ENCODE results near the gene ANO4. TPM values are rescaled to one million over a fixed set of nuclear protein-coding genes. Genes with fewer than 3 reads are reported as not detected.

ANO4 gene
- total and polyA plus RNA-seq, 7 donors, result 0.03 to 0.11 (median 0.03) TPM; not detected in 4

- H3K27me3 ChIP-seq (ENCODE audit: insufficient read depth in 3 of 3, low read length in 2 of 3), result no peaks in the 10 kb centered on the region
- H3K36me3 ChIP-seq (ENCODE audit: insufficient read depth in 1 of 2, low read depth in 1 of 2), result no peaks in the 10 kb centered on the region
- H3K9me3 ChIP-seq, result no peaks in the 10 kb centered on the region
- no peak overlapping the region for H3K4me3 ChIP-seq
- no peak overlapping the region for H3K27ac ChIP-seq
- WGBS, 3 donors, result 81 to 93% (median 90%) methylated on average over 1 of the region's 1 CpG
- intact Hi-C loops (cut with DNase I), result no loop called here
- DNase-seq, result no peak
- no peak for ATAC-seq
- TF ChIP-seq, protein P1, sequence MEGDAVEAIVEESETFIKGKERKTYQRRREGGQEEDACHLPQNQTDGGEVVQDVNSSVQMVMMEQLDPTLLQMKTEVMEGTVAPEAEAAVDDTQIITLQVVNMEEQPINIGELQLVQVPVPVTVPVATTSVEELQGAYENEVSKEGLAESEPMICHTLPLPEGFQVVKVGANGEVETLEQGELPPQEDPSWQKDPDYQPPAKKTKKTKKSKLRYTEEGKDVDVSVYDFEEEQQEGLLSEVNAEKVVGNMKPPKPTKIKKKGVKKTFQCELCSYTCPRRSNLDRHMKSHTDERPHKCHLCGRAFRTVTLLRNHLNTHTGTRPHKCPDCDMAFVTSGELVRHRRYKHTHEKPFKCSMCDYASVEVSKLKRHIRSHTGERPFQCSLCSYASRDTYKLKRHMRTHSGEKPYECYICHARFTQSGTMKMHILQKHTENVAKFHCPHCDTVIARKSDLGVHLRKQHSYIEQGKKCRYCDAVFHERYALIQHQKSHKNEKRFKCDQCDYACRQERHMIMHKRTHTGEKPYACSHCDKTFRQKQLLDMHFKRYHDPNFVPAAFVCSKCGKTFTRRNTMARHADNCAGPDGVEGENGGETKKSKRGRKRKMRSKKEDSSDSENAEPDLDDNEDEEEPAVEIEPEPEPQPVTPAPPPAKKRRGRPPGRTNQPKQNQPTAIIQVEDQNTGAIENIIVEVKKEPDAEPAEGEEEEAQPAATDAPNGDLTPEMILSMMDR (IDR thresholded peaks at IDR 0.05), result no peak
- H3K4me1 ChIP-seq, result no peaks in the 10 kb centered on the region
These were observed 63.4 kb downstream of the ANO4 start for GRCh38 chr12:100857971-100858370.

- 37 to 54% (median 39%) methylated on average over 1 of the region's 1 CpG for WGBS, 3 donors
- no peaks in the 10 kb centered on the region for H3K36me3 ChIP-seq (ENCODE audit: insufficient read depth in 1 of 2, low read depth in 1 of 2)
- TF ChIP-seq, protein P1 (IDR thresholded peaks at IDR 0.05), result no peak
- no peaks in the 10 kb centered on the region for H3K9me3 ChIP-seq
- no peaks in the 10 kb centered on the region for H3K27me3 ChIP-seq (ENCODE audit: insufficient read depth in 3 of 3, low read length in 2 of 3)
- H3K27ac ChIP-seq, result no peak overlapping the region
- DNase-seq (no peak), ATAC-seq (no peak)
- H3K4me3 ChIP-seq, result no peak overlapping the region
- intact Hi-C loops (cut with DNase I), result no loop called here
- H3K4me1 ChIP-seq, result no peaks in the 10 kb centered on the region
These were observed 64.1 kb downstream of the ANO4 start for GRCh38 chr12:100858656-100859055.

GRCh38 chr12:100859063-100859627 lies 64.6 kb downstream of the ANO4 start:
- Histone ChIP-seq H3K4me1 (no peaks in the 10 kb centered on the region), H3K4me3 (no peak overlapping the region), H3K27ac (no peak overlapping the region), H3K36me3 (ENCODE audit: insufficient read depth in 1 of 2, low read depth in 1 of 2) (no peaks in the 10 kb centered on the region), H3K9me3 (no peaks in the 10 kb centered on the region), H3K27me3 (ENCODE audit: insufficient read depth in 3 of 3, low read length in 2 of 3) (no peaks in the 10 kb centered on the region)
- WGBS, 3 donors, result 52 to 67% (median 64%) methylated on average over 5 of the region's 5 CpGs
- ATAC-seq (no peak), DNase-seq (no peak)
- TF ChIP-seq, protein P1 (IDR thresholded peaks at IDR 0.05), result no peak
- intact Hi-C loops (cut with DNase I), result no loop called here

DNA sequence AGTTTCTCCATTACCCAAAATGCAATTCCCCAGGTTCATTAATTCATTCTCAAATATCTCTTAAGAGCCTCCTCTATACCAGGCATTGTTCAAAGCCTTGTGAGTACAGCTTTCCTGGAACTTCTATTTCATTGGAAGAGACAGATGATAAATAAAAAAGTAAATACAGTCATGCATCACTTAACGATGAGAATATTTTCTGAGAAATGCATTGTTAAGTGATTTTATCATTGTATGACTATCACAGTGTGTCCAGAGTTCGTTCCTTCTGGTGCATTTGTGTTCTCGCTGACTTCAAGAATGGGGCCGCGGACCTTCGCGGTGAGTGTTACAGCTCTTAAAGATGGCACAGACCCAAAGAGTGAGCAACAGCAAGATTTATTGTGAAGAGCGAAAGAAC lies 66.0 kb downstream of the ANO4 start:
- TF ChIP-seq, protein P1 (IDR thresholded peaks at IDR 0.05), result no peak

GRCh38 chr12:100862676-100863075 lies 68.1 kb downstream of the ANO4 start:
- H3K4me1 ChIP-seq, result no peaks in the 10 kb centered on the region
- TF ChIP-seq, protein P1 (IDR thresholded peaks at IDR 0.05), result no peak
- no peak for ATAC-seq
- no peaks in the 10 kb centered on the region for H3K9me3 ChIP-seq
- WGBS, 3 donors, result 64 to 70% (median 68%) methylated on average over 4 of the region's 4 CpGs
- no peak overlapping the region for H3K27ac ChIP-seq
- DNase-seq, result no peak
- H3K36me3 ChIP-seq (ENCODE audit: insufficient read depth in 1 of 2, low read depth in 1 of 2), result no peaks in the 10 kb centered on the region
- H3K27me3 ChIP-seq (ENCODE audit: insufficient read depth in 3 of 3, low read length in 2 of 3), result no peaks in the 10 kb centered on the region
- intact Hi-C loops (cut with DNase I), result no loop called here
- H3K4me3 ChIP-seq, result no peak overlapping the region

More for the DNA sequence above, 66.0 kb downstream of the ANO4 start:
- no peaks in the 10 kb centered on the region for H3K36me3 ChIP-seq (ENCODE audit: insufficient read depth in 1 of 2, low read depth in 1 of 2)
- H3K4me1 ChIP-seq, result no peaks in the 10 kb centered on the region
- no peaks in the 10 kb centered on the region for H3K9me3 ChIP-seq
- ATAC-seq (no peak), DNase-seq (no peak)
- WGBS, 3 donors, result 85 to 92% (median 87%) methylated on average over 8 of the region's 8 CpGs
- no peak overlapping the region for H3K27ac ChIP-seq
- no peaks in the 10 kb centered on the region for H3K27me3 ChIP-seq (ENCODE audit: insufficient read depth in 3 of 3, low read length in 2 of 3)
- intact Hi-C loops (cut with DNase I), result no loop called here
- no peak overlapping the region for H3K4me3 ChIP-seq
